IMR-90 (cell line): ENCODE data around the gene HACD2.

Experiments
- CEBPB ChIP-seq: IDR thresholded peaks from 2 replicates; pipeline ENCODE4 v1.6.1; 2012; ENCODE audit warnings: low read depth, low read length, improper control_type of control experiment
- CHD1 ChIP-seq: IDR thresholded peaks from 2 replicates; pipeline ENCODE4 v1.6.1; 2012; ENCODE audit warnings: low read depth, low read length, improper control_type of control experiment
- FOS ChIP-seq: fragments of 150-350 bp; IDR thresholded peaks from 2 replicates; pipeline ENCODE4 v1.6.1; 2016; ENCODE audit warnings: low read depth, low read length
- MAFK ChIP-seq: IDR thresholded peaks from 2 replicates; pipeline ENCODE4 v1.6.1; 2012; ENCODE audit warnings: low read depth, low read length, improper control_type of control experiment
- MXI1 ChIP-seq: IDR thresholded peaks from 2 replicates; pipeline ENCODE4 v1.6.1; 2012; ENCODE audit warnings: low read depth, mild to moderate bottlenecking, low read length, moderate library complexity, borderline replicate concordance
- POLR2A ChIP-seq: IDR thresholded peaks from 2 replicates; pipeline ENCODE4 v1.6.1; 2012; ENCODE audit warnings: mild to moderate bottlenecking, low read depth, low read length
- RAD21 ChIP-seq: IDR thresholded peaks from 2 replicates; pipeline ENCODE4 v1.6.1; 2012; ENCODE audit warnings: low read length, improper control_type of control experiment
- RFX5 ChIP-seq: IDR thresholded peaks from 2 replicates; pipeline ENCODE4 v1.8.0; 2012; ENCODE audit warnings: low read depth, mild to moderate bottlenecking, low read length, moderate library complexity
- SMC3 ChIP-seq: fragments of 150-350 bp; IDR thresholded peaks from 2 replicates; pipeline ENCODE4 v1.6.1; 2016; ENCODE audit warnings: low read depth, mild to moderate bottlenecking, antibody characterized with exemption, low read length, moderate library complexity
- TF ChIP-seq, protein P1 (sequence below): fragments of 150-350 bp; IDR thresholded peaks from 2 replicates; pipeline ENCODE4 v1.6.1; 2017; ENCODE audit warnings: mild to moderate bottlenecking, antibody characterized with exemption, low read length, low read depth
- TF ChIP-seq, protein P2 (sequence below): conservative IDR thresholded peaks from 2 replicates; pipeline ENCODE4 v1.5.1; 2012; ENCODE audit warnings: mild to moderate bottlenecking, low read depth, low read length, improper control_type of control experiment
- TF ChIP-seq, protein P3 (sequence below): fragments of 150-350 bp; IDR thresholded peaks from 2 replicates; pipeline ENCODE4 v1.6.1; 2016; ENCODE audit warnings: low read depth, mild to moderate bottlenecking, low read length, moderate library complexity, borderline replicate concordance

DNA sequence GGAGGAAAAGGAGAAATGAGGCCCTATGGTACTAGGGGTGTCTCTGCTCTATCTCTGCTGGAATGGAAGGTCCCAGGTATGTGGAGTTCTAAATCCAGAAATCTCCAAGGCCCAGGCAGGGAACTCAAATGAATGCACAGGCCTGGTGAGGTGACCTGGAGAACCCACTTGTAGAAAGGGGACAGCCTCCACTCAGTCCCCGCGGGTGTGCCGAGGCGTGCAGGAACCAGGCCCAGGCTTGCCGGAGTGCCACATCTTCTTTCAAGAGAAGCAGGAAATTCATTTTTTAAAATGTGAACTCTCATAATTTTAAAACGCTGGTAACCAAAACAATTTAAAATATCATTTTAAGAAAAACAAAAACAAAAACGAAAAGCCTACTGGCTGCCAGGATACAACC, 103.8 kb downstream of the HACD2 start:
- TF ChIP-seq, protein P1, sequence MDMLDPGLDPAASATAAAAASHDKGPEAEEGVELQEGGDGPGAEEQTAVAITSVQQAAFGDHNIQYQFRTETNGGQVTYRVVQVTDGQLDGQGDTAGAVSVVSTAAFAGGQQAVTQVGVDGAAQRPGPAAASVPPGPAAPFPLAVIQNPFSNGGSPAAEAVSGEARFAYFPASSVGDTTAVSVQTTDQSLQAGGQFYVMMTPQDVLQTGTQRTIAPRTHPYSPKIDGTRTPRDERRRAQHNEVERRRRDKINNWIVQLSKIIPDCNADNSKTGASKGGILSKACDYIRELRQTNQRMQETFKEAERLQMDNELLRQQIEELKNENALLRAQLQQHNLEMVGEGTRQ: no peak
- TF ChIP-seq, protein P2, sequence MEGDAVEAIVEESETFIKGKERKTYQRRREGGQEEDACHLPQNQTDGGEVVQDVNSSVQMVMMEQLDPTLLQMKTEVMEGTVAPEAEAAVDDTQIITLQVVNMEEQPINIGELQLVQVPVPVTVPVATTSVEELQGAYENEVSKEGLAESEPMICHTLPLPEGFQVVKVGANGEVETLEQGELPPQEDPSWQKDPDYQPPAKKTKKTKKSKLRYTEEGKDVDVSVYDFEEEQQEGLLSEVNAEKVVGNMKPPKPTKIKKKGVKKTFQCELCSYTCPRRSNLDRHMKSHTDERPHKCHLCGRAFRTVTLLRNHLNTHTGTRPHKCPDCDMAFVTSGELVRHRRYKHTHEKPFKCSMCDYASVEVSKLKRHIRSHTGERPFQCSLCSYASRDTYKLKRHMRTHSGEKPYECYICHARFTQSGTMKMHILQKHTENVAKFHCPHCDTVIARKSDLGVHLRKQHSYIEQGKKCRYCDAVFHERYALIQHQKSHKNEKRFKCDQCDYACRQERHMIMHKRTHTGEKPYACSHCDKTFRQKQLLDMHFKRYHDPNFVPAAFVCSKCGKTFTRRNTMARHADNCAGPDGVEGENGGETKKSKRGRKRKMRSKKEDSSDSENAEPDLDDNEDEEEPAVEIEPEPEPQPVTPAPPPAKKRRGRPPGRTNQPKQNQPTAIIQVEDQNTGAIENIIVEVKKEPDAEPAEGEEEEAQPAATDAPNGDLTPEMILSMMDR: no peak
- no peak for TF ChIP-seq POLR2A
- no peak for TF ChIP-seq CEBPB
- TF ChIP-seq MAFK: no peak
- no peak for TF ChIP-seq SMC3
- TF ChIP-seq FOS: no peak
- no peak for TF ChIP-seq MXI1
- TF ChIP-seq RAD21: no peak
- TF ChIP-seq CHD1: no peak
- no peak for TF ChIP-seq RFX5
- TF ChIP-seq, protein P3, sequence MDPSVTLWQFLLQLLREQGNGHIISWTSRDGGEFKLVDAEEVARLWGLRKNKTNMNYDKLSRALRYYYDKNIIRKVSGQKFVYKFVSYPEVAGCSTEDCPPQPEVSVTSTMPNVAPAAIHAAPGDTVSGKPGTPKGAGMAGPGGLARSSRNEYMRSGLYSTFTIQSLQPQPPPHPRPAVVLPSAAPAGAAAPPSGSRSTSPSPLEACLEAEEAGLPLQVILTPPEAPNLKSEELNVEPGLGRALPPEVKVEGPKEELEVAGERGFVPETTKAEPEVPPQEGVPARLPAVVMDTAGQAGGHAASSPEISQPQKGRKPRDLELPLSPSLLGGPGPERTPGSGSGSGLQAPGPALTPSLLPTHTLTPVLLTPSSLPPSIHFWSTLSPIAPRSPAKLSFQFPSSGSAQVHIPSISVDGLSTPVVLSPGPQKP: no peak
